Erythroblast (primary cell): ENCODE results near the gene BICC1.
A peak's percentile ranks its signal among the peaks of the same experiment; 100 is the strongest.

Experiments
- DNase-seq, 2 experiments: peaks; one replicate each; lab custom pipeline; 2025; lab: John Stamatoyannopoulos, UW
- GATA1 ChIP-seq: IDR thresholded peaks from 2 replicates; pipeline ENCODE4 v1.6.1; 2011; ENCODE audit warnings: low read depth, mild to moderate bottlenecking, control low read depth, low read length, moderate library complexity
- POLR2A ChIP-seq: IDR thresholded peaks from 2 replicates; pipeline ENCODE4 v1.6.1; 2011; ENCODE audit warnings: mild to moderate bottlenecking, low read length

The BICC1 gene

DNA sequence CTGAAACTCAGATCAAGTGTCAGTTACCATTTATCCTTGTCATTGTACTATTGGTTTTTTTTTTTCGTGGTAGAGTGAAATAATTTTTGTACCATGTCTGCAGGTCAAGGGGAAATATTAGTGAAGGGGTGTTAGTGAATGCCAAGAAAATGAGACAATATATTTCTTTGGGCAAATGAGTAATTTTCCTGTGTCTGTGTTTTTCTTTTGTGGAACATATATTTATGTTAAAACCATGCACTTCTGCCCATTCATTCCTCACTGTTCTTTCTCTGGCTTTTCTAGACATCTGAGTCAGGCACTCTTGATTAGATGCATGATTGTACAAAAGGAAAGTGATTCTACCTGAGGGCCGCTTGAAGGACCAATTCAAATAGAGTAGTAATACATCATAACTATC, 161.6 kb downstream of the BICC1 start:
- DNase-seq = no peak
- TF ChIP-seq GATA1 (no peak), POLR2A (no peak)

DNA sequence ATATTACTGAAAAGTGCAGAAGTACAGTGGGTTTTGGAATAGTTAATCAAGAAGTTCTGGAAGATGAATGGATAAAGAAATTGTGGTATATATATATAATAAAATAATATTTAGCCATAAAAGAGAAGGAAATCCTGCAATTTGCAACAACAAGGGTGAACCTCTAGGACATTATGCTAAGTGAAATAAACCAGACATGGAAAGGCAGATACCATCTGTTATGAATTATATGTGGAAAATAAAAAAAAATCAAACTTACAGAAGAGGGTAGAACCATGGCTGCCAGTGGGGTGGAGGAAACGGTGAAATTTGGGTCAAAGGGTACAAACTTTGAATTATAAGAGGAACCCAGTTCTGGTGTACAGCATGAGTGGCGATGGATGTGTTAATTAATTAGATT, 162.6 kb downstream of the BICC1 start:
- no peak for DNase-seq

DNA sequence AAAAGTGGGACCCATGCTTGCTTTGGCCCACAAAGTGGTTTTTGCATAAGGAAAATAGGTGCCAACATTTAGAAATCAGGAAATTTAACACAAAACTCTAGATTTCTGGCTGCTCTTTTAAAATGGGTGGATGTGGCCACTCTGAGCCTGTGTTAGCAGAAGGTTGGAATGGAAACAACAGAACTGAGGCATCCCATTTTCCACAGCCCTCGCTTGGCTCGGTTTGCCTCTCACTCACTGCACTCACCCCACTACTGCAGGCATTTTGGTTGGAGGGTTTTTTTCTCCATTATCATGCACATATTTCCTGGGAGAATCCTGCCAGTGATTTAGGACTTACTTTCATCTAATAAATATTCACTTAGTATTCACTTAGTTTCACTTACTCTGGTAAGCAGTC, 178.9 kb downstream of the BICC1 start:
- no peak for DNase-seq
- no peak for TF ChIP-seq GATA1
- TF ChIP-seq POLR2A = no peak

More for the DNA sequence above, 162.6 kb downstream of the BICC1 start:
- TF ChIP-seq GATA1 (no peak), POLR2A (no peak)

DNA sequence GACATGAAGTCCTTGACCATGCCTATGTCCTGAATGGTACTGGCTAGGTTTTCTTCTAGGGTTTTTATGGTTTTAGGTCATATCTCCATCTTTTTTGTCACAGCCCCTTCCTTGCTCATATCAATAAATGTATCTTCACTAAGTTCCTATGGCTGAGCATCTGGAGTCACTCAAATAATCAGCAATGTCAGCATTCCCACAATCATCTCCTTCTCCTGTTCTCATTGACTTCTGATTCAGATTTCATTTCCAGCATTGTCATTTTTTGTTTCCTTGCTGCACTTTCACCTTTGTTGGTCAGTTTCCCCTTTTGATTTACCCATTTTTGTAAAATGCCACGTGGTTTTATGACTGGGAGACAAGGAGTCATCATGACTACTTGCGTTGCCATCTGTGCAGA, 181.2 kb downstream of the BICC1 start:
- no peak for TF ChIP-seq POLR2A
- no peak for TF ChIP-seq GATA1
- peak; percentile 1 to 11 for DNase-seq

DNA sequence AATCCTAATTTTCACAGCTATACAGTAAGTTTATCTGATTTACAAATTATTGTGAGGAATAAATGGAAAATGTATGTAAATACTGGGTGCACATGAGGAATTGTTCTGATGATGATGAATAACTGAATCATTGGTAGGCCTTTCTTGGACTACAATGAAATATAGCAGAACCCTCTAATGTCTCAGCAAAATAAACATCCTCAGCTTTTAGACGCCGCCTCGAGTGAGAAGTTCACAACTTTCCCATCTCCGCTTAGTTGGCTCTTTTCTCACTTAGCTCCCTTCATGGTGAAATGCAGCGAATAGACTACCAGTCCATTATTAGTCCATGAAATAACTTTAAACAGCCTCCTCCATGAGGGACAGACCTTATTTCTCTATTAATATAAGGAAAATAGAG, 182.3 kb downstream of the BICC1 start:
- TF ChIP-seq POLR2A = no peak
- TF ChIP-seq GATA1 = no peak
- no peak for DNase-seq

DNA sequence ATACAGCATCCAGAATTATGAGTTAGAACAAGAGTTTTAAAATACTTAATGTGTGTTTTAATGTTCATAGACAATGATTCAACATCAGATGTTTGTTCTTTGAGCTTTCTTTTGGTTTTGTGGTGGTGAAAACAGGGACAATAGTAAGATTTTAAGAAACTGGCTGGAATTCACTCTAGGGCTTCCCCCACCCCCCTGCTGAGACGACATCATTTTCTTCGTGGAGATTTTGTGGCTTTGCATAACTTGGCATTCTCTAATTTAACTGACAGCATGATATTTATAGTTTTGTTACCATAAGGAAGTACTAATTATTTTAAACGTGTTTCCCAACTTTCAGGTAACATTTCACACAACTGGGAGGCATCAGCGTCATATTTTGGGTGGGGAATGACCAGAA, 184.1 kb downstream of the BICC1 start:
- TF ChIP-seq GATA1 (no peak), POLR2A (no peak)
- DNase-seq = no peak

DNA sequence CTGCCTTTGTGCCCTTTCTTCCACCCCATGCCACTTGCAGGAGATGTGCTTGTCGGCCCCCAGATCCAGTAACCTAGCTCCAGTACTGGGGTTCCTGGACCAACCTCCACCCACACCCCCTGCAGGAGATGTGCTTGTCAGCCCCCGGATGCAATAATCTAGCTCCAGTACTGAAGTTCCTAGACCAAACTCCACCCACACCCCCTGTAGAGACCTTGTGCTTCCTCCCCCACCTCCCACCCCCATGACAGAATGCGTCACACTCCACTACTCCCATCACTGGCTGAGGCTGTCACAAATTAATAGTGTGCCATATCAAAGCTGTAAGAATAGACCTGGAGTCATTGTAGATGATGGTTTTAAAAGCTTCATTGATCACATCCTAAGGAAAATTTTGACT, 185.0 kb downstream of the BICC1 start:
- no peak for TF ChIP-seq POLR2A
- no peak for TF ChIP-seq GATA1
- DNase-seq = no peak

DNA sequence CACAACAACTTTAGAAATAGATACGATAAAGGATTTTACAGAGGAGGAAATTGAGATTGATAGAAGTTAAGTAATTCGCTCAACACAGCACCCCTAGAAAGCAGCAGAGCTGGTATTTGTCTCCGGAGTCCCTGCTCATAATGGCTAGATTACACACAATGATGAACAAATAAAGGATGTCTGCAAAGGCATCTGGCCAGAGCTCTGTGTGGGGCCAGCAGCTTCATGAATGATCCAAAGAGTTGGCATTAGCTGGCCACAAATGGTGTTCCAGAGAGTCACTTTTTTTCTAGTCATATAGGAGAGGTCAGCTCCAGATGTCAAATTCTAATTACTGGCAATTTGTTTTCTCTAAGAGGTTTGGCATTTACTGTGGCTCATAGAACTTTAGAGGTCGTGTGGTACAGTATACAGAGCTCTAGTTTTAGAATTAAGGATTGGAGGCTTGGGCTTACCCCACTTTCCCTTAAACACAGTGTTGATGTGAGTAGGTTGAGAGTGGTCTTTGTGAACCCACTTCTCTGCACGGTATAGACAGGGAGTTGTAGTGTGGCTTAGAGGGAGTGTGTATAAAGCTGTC, 186.2 kb downstream of the BICC1 start:
- no peak for DNase-seq
- TF ChIP-seq GATA1 (no peak), POLR2A (no peak)

DNA sequence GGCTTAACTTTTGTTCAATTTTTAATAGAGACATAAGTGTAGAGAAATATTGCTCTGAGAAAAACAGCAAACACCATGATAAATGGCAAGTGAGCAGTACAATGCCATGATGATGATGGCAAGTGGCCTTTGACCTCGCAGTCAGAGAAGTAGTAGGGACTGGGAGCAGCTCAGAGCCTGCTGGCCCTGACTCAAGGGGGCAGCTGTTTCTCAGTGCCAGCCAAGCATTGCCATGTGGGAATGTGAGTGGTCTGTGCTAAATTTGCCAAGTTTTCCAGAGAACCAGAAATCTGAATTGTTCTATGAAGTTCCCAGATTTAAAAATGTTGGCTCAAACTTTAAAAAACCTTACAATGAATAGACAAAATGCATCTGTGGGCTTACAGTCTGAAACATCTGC, 187.9 kb downstream of the BICC1 start:
- TF ChIP-seq POLR2A (no peak), GATA1 (no peak)
- DNase-seq = no peak

DNA sequence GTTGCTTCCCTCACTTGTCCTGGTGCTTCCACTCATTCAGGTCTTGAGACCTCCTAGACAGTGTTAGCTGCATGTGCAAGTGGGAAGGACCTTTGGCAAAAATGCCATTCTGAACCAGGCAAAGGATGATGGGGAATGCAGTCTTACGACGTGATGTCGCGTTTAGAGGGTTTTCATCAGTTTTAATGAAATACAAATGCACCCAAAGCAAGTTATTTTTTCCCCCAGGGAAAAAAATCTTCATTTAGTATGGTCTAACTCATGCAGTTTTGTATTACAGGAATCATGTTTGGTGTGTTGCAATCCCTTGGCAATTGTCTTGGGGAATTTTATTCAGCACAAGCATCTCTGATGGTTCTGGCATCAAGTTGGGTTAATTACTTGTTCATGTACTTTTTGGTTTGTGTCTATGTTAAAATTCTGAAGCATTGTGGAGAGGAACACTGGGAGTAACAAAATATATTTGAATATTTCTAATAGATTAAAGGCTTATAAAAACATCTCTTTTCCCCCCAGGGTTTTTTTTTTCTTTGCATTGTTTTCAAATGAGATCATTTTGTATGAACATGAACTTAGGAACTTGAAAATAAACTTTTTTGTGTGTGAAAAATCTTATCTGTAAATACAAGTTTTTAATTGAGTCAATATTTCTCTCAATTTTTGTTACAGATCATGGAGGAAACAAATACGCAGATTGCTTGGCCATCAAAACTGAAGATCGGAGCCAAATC, 188.9 kb downstream of the BICC1 start:
- TF ChIP-seq GATA1 (no peak), POLR2A (no peak)
- no peak for DNase-seq

DNA sequence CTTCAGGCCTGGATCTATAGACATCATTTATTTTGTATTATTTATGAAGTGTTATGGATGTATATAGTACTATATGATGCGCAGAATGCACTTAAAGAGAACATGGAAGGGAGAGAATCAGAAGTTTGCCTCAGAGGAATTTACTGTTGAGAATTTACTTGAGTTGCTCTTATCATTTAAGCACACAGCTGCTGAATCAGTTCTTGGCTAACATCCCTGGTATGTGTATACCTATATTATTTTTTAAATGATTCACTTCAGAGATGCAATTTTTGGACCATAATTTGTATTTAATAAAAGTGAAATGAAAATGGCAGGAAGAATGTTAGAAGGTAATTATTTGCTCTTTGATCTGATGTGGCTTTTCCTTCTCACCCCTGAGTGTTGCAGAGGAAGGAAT, 191.6 kb downstream of the BICC1 start:
- no peak for DNase-seq
- TF ChIP-seq GATA1 (no peak), POLR2A (no peak)

DNA sequence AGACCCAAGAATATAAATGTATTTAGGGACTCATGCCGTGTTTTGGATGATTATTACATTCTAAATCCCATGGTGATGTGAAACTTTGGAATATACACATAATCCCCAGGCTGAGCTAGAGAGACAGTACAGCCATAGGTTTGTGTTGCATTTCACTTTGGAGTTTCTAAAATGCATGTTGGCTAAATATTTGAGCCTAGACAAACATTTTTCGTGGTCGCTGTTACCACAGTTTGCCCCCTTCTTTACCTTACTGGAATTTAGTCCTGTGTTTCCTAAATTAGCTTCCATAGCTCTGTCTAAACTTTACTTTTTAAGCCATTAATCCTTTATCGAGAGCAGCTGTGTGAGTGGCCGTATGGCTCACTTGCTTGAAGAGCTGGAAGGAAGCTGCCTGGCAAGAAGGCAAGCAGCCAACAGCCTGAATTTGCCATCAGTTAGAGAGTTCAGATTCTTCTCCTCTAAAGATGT, 192.0 kb downstream of the BICC1 start:
- TF ChIP-seq POLR2A = no peak
- no peak for TF ChIP-seq GATA1
- DNase-seq = no peak

DNA sequence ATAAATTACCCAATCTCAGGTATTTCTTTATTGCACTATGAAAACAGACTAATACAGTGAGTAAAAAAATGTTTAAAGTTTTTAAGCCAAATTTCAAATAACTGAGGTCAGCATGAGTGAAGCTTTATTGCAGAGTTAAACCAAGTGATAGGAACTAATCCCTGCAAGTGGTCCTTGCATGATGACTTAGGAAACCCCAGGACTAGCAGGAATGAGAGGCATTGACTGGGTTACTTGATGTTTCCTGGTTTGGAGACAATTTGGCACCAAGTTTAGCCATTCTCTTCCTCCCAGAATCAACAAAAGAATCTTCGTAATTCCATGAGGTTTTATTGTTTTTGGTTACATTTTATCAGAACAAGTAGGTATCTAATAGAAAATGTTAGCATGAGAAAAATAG, 194.2 kb downstream of the BICC1 start:
- DNase-seq = no peak
- TF ChIP-seq GATA1 = no peak
- TF ChIP-seq POLR2A = no peak

DNA sequence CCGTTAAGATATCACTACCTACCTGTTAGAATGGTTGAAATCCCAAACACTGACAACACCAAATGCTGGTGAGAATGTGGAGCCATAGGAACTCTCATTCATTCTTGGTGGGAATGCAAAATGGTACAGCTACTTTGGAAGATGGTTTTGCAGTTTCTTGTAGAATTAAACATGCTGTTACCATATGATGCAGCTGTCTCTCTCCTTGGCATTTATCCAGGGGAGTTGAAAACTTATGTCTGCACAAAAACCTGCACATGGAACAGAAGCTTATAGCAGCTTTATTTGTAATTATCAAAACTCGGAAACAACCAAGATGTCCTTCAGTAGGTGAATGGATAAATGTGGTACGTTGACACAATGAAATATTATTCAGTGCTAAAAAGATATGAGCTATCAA, 199.5 kb downstream of the BICC1 start:
- no peak for DNase-seq
- TF ChIP-seq GATA1 (no peak), POLR2A (no peak)

DNA sequence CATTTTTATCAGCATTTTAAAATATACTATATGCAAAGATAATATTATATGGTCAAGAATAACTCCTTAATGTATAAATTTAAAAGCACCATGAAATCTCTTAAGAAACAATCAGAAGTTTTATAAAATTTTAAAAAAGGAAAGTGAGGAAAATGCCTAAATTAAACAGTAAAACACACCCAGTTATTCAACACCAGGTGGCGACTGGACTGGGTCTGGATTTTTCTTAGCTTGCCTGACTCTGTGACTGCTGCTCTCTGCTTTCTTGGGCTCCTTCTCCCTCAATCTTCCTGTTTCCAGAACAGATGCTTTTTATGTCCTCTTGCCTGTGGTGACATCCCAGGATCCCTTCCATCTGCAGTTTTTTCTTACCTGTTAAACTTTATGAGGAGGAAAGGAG, 200.3 kb downstream of the BICC1 start:
- no peak for TF ChIP-seq POLR2A
- TF ChIP-seq GATA1 = no peak
- DNase-seq = no peak
